Large intestine (tissue), 3 donors: ENCODE results near the gene N4BP2L2. TPM values are rescaled to one million over a fixed set of nuclear protein-coding genes. Genes with fewer than 3 reads are reported as not detected.

Source experiments
- DNase-seq, 2 donors: peaks; one replicate each; pipeline versions ENCODE4 v3.0.0 to v3.0.0-alpha.2; 2013
- H3K27ac ChIP-seq: one replicate; pipeline ENCODE4 v1.5.1; 2013; ENCODE audit warnings: low read length
- H3K27me3 ChIP-seq: 2 replicates; pipeline ENCODE4 v1.6.1; 2013; ENCODE audit warnings: low read length; ENCODE audit not compliant: control insufficient read depth, insufficient read depth
- H3K36me3 ChIP-seq: 2 replicates; pipeline ENCODE4 v1.6.1; 2013; ENCODE audit warnings: low read length; ENCODE audit not compliant: control insufficient read depth, insufficient read depth
- H3K4me1 ChIP-seq: one replicate; pipeline ENCODE4 v1.6.1; 2013; ENCODE audit warnings: low read length; ENCODE audit not compliant: control insufficient read depth, insufficient read depth
- H3K4me3 ChIP-seq: one replicate; pipeline ENCODE4 v1.5.1; 2013; ENCODE audit warnings: low read length
- H3K9me3 ChIP-seq: one replicate; pipeline ENCODE4 v1.6.1; 2013; ENCODE audit warnings: mild to moderate bottlenecking, low read depth, low read length, moderate library complexity; ENCODE audit not compliant: control insufficient read depth
- WGBS: methylation state at CpG from one replicate; pipeline ENCODE4 v1.1.5; 2013; ENCODE audit warnings: low lambda C conversion rate; ENCODE audit not compliant: insufficient coverage; 5-methylcytosine and 5-hydroxymethylcytosine counted together
- polyA plus RNA-seq: library from polyadenylated mRNA; unstranded; fragments of 120-200 nt; gene quantifications from one replicate; pipeline ENCODE4 v1.2.1, GENCODE V29; 2013

Gene N4BP2L2
- polyA plus RNA-seq, 1 donor: 180 TPM

- no peak for DNase-seq
- 80% methylated on average over 2 of the region's 5 CpGs for WGBS
- Histone ChIP-seq H3K27me3 (no peaks in the 10 kb centered on the region), H3K27ac (no peak overlapping the region), H3K4me1 (no peaks in the 10 kb centered on the region), H3K36me3 (peaks cover 7% of the 10 kb centered on the region), H3K4me3 (no peak overlapping the region), H3K9me3 (no peaks in the 10 kb centered on the region)
Measured at GRCh38 chr13:32383836-32384618, 154.6 kb downstream of the N4BP2L2 start.

Other genes starting within 250 kb of the N4BP2L2 start
- gene ZAR1L, start 223.4 kb downstream of the N4BP2L2 start, polyA plus RNA-seq: not detected
- gene BRCA2, start 223.3 kb downstream of the N4BP2L2 start, polyA plus RNA-seq: 3.4 TPM
- gene N4BP2L1, start 110.7 kb downstream of the N4BP2L2 start, polyA plus RNA-seq: 17.6 TPM
- gene PDS5B, start 47.7 kb upstream of the N4BP2L2 start, polyA plus RNA-seq: 27.4 TPM